OCI-M2 (cell line): ENCODE measurements around the gene GTPBP2.
"Not testable (repeated sequence)": the region's sequence is repeated elsewhere in the genome, so short reads cannot be mapped to it uniquely, and the experiment has no call there.

Source experiments
- DNase-seq: peaks from one replicate; lab custom pipeline; 2025; ENCODE audit not compliant: unreplicated experiment; lab: John Stamatoyannopoulos, UW

The GTPBP2 gene

GRCh38 chr6:43625393-43625992 lies 3.6 kb downstream of the GTPBP2 start:
- DNase-seq, result no peak

GRCh38 chr6:43624786-43625288 lies 4.2 kb downstream of the GTPBP2 start:
- DNase-seq, result no peak

GRCh38 chr6:43623880-43624785 lies 4.9 kb downstream of the GTPBP2 start:
- no peak for DNase-seq

- no peak for DNase-seq
These were observed 6.5 kb downstream of the GTPBP2 start for GRCh38 chr6:43622541-43622940.

GRCh38 chr6:43621836-43622180 lies 7.3 kb downstream of the GTPBP2 start:
- no peak for DNase-seq

- no peak for DNase-seq
These were observed 7.8 kb downstream of the GTPBP2 start for GRCh38 chr6:43621078-43621835.

- no peak for DNase-seq
These were observed 12.2 kb downstream of the GTPBP2 start for GRCh38 chr6:43616725-43617472.

GRCh38 chr6:43614396-43614730 lies 14.7 kb downstream of the GTPBP2 start:
- no peak for DNase-seq

GRCh38 chr6:43613721-43614395 lies 15.2 kb downstream of the GTPBP2 start:
- no peak for DNase-seq

GRCh38 chr6:43610431-43610830 lies 18.6 kb downstream of the GTPBP2 start:
- DNase-seq, result no peak

- DNase-seq, result no peak
These were observed 19.7 kb downstream of the GTPBP2 start for GRCh38 chr6:43609402-43609801.

GRCh38 chr6:43608807-43609206 lies 20.3 kb downstream of the GTPBP2 start:
- no peak for DNase-seq

GRCh38 chr6:43608310-43608763 lies 20.7 kb downstream of the GTPBP2 start:
- DNase-seq, result peak; percentile 64

GRCh38 chr6:43606019-43606418 lies 23.0 kb downstream of the GTPBP2 start:
- no peak for DNase-seq

- no peak for DNase-seq
These were observed 24.9 kb downstream of the GTPBP2 start for GRCh38 chr6:43604174-43604573.

GRCh38 chr6:43600595-43600994 lies 28.5 kb downstream of the GTPBP2 start:
- no peak for DNase-seq

- DNase-seq, result no peak
These were observed 35.1 kb downstream of the GTPBP2 start for GRCh38 chr6:43593938-43594337.

GRCh38 chr6:43589564-43589963 lies 39.5 kb downstream of the GTPBP2 start:
- DNase-seq, result not testable (repeated sequence)

GRCh38 chr6:43588194-43588593 lies 40.9 kb downstream of the GTPBP2 start:
- DNase-seq, result no peak

GRCh38 chr6:43584892-43585570 lies 44.0 kb downstream of the GTPBP2 start:
- no peak for DNase-seq
